BJ (cell line): ENCODE data around the gene GALNTL6. TPM values are rescaled to one million over a fixed set of nuclear protein-coding genes. Genes with fewer than 3 reads are reported as not detected.

ENCODE experiments used
- CTCF ChIA-PET: fragments of 350-600 bp; formaldehyde crosslinking; extraction: SDS; loops from one replicate; lab custom pipeline; 2021; ENCODE audit warnings: antibody characterized with exemption, inconsistent platforms; lab: Yijun Ruan, JAX
- POLR2A ChIA-PET: fragments of 300-600 bp; sonication (Branson Sonifier 250); formaldehyde crosslinking; extraction: SDS; loops from one replicate; lab custom pipeline; 2021; ENCODE audit warnings: antibody characterized with exemption; lab: Charles Lee
- DNase-seq: peaks from one replicate; pipeline ENCODE4 v3.0.0-alpha.2; 2011; ENCODE audit warnings: low read depth
- H3K27me3 ChIP-seq: 2 replicates; pipeline ENCODE4 v1.6.0; 2011; ENCODE audit warnings: low read length; ENCODE audit not compliant: control insufficient read depth, insufficient read depth
- H3K36me3 ChIP-seq: 2 replicates; pipeline ENCODE4 v1.5.1; 2011; ENCODE audit warnings: low read length; ENCODE audit not compliant: control insufficient read depth, insufficient read depth
- H3K4me3 ChIP-seq: 2 replicates; pipeline ENCODE4 v1.5.1; 2011; ENCODE audit warnings: low read depth, mild to moderate bottlenecking, control low read depth, low read length
- polyA plus RNA-seq: library from polyadenylated mRNA; depleted of rRNA; stranded (reverse); fragments of >200 nt; gene quantifications from 2 replicates; pipeline ENCODE4 v1.2.3, GENCODE V29; 2011
- TF ChIP-seq, protein P1 (sequence below): IDR thresholded peaks from 2 replicates; pipeline ENCODE4 v1.5.1; 2011; ENCODE audit warnings: low read depth, mild to moderate bottlenecking, control low read depth, inconsistent platforms, low read length, moderate library complexity; ENCODE audit not compliant: insufficient read depth

GALNTL6 gene
- polyA plus RNA-seq, 1 experiment = 0.02 TPM

DNA sequence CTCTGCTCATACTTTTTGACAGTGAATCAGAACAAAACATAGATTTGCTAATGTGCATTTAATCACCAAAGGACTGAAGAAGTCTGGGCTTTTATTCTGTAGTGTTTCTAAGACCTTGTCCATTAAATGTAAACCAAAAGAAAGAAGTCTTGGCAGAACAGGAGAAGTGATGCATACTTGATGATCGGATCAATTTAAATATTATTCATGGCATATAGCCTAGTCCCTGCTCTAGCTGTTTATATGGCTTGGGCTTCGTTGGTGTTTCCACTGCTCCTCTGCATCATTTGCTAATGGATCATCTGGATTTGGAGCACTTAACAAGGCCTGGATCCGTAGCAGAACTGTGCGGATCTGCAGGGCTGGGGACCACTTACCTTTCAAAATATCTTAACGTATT, 566.6 kb downstream of the GALNTL6 start:
- H3K36me3 ChIP-seq = no peaks in the 10 kb centered on the region
- POLR2A ChIA-PET = no interaction called here
- TF ChIP-seq, protein P1, sequence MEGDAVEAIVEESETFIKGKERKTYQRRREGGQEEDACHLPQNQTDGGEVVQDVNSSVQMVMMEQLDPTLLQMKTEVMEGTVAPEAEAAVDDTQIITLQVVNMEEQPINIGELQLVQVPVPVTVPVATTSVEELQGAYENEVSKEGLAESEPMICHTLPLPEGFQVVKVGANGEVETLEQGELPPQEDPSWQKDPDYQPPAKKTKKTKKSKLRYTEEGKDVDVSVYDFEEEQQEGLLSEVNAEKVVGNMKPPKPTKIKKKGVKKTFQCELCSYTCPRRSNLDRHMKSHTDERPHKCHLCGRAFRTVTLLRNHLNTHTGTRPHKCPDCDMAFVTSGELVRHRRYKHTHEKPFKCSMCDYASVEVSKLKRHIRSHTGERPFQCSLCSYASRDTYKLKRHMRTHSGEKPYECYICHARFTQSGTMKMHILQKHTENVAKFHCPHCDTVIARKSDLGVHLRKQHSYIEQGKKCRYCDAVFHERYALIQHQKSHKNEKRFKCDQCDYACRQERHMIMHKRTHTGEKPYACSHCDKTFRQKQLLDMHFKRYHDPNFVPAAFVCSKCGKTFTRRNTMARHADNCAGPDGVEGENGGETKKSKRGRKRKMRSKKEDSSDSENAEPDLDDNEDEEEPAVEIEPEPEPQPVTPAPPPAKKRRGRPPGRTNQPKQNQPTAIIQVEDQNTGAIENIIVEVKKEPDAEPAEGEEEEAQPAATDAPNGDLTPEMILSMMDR = no peak
- DNase-seq = no peak
- CTCF ChIA-PET = no interaction called here
- H3K27me3 ChIP-seq = no peaks in the 10 kb centered on the region
- H3K4me3 ChIP-seq = no peak overlapping the region

GRCh38 chr4:172390331-172390730, 577.1 kb downstream of the GALNTL6 start:
- H3K36me3 ChIP-seq = no peaks in the 10 kb centered on the region
- no peak for DNase-seq
- TF ChIP-seq, protein P1 = no peak
- H3K27me3 ChIP-seq = no peaks in the 10 kb centered on the region
- ChIA-PET POLR2A (no interaction called here), CTCF (no interaction called here)
- H3K4me3 ChIP-seq = no peak overlapping the region

DNA sequence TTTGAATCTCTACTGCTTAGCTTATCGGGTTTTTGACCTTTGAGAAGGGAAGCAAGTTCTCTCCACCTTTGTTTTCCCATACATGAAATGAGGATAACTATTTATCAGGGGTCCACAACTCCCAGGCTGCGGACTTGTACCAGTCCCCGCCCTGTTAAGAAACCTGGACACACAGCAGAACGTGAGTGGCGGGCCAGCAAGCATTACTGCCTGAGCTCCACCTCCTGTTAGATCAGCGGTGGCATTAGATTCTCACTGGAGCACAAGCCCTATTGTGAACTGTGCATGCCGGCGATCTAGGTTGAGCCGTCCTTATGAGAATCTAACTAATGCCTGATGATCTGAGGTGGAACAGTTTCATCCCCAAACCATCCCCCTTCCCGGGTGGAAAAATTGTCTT, 579.5 kb downstream of the GALNTL6 start:
- CTCF ChIA-PET = no interaction called here

DNA sequence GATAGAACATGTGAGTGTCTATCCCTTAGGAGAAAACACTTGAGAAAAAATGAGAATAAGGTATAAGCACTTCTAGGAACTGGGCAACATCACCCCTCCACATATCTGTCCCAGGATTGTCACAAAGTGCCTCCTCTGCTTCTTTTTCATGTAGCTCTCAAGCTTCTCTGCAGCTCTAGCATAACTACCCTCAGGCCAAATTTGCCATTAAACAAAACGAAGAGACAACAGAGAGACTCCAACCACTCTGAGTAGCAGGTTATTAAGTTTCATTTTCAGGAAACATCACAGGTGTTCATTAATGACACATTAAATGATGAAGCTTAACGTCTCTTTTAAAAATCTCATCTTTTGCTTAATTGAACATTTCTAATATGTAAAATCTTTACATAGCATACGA, 580.0 kb downstream of the GALNTL6 start:
- H3K36me3 ChIP-seq = no peaks in the 10 kb centered on the region
- TF ChIP-seq, protein P1 = no peak
- no peaks in the 10 kb centered on the region for H3K27me3 ChIP-seq
- ChIA-PET POLR2A (no interaction called here), CTCF (no interaction called here)
- no peak for DNase-seq
- no peak overlapping the region for H3K4me3 ChIP-seq

More for the DNA sequence above, 579.5 kb downstream of the GALNTL6 start:
- no peak overlapping the region for H3K4me3 ChIP-seq
- no peaks in the 10 kb centered on the region for H3K27me3 ChIP-seq
- POLR2A ChIA-PET = no interaction called here
- DNase-seq = no peak
- TF ChIP-seq, protein P1 = no peak
- no peaks in the 10 kb centered on the region for H3K36me3 ChIP-seq

- ChIA-PET POLR2A (no interaction called here), CTCF (no interaction called here)
- no peak for DNase-seq
Measured at GRCh38 chr4:172404676-172405075, 591.5 kb downstream of the GALNTL6 start.

More at GRCh38 chr4:172404676-172405075, 591.5 kb downstream of the GALNTL6 start:
- Histone ChIP-seq H3K27me3 (no peaks in the 10 kb centered on the region), H3K4me3 (no peak overlapping the region), H3K36me3 (no peaks in the 10 kb centered on the region)
- TF ChIP-seq, protein P1 = no peak
